ENCODE results near the gene MED7. TPM values are rescaled to one million over a fixed set of nuclear protein-coding genes. Genes with fewer than 3 reads are reported as not detected.

The MED7 gene
- total and polyA plus RNA-seq, 7 donors, result 9.7 to 19.2 (median 14.9) TPM

DNA sequence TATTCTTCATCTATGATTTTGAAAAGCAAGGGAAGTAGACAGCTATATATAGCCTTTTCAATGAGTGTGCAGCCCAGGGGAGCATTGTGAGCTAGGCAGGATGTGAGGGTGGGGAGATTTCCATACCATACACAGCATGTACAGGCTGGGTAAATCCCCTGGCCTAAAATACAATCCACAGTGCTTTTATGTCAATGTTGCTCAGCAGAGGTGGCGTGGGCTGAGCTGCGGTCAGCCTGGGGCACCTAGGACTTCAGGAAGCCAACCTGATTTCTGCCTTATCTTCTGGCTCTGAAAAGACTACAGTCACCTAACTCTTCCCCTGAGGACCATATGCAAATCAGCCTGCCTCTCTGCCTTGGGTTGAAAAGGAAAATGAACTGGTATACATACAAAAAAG lies 29.7 kb upstream of the MED7 start:
- H3K27me3 ChIP-seq, result no peaks in the 10 kb centered on the region
- no peak for TF ChIP-seq EP300 (IDR thresholded peaks at IDR 0.05)
- TF ChIP-seq, protein P1, sequence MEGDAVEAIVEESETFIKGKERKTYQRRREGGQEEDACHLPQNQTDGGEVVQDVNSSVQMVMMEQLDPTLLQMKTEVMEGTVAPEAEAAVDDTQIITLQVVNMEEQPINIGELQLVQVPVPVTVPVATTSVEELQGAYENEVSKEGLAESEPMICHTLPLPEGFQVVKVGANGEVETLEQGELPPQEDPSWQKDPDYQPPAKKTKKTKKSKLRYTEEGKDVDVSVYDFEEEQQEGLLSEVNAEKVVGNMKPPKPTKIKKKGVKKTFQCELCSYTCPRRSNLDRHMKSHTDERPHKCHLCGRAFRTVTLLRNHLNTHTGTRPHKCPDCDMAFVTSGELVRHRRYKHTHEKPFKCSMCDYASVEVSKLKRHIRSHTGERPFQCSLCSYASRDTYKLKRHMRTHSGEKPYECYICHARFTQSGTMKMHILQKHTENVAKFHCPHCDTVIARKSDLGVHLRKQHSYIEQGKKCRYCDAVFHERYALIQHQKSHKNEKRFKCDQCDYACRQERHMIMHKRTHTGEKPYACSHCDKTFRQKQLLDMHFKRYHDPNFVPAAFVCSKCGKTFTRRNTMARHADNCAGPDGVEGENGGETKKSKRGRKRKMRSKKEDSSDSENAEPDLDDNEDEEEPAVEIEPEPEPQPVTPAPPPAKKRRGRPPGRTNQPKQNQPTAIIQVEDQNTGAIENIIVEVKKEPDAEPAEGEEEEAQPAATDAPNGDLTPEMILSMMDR (IDR thresholded peaks at IDR 0.05), result no peak
- no peak for TF ChIP-seq POLR2AphosphoS5 (IDR thresholded peaks at IDR 0.05)
- TF ChIP-seq POLR2A (IDR thresholded peaks at IDR 0.05), result no peak
- 42 to 77% methylated on average over 2 of the region's 2 CpGs for WGBS, 2 donors

DNA sequence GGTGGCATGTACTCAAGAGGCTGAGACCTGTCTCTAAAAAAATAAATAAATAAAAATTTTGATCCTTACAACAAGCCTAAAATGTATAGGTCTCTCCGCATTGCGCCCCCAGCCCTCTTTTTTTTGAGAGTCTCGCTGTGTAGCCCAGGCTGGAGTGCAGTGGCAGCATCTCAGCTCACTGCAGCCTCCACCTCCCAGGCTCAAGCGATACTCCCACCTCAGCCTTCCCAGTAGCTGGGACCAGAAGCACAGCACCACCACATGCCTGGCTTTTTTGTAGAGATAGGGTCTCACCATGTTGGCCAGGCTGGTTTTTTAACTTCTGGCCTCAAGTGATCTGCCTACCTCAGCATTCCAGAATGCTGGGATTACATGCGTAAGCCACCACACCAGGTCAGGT lies 25.6 kb upstream of the MED7 start:
- 95 to 96% methylated on average over 5 of the region's 5 CpGs for WGBS, 2 donors
- Histone ChIP-seq H3K4me3 (no peak overlapping the region), H3K4me1 (no peaks in the 10 kb centered on the region), H3K36me3 (no peaks in the 10 kb centered on the region), H3K9me3 (peaks cover 0 to 2% (median 0%) of the 10 kb centered on the region in 4 donors), H3K27ac (no peak overlapping the region), H3K27me3 (no peaks in the 10 kb centered on the region)
- no peak for TF ChIP-seq POLR2AphosphoS5 (IDR thresholded peaks at IDR 0.05)
- no peak for TF ChIP-seq EP300 (IDR thresholded peaks at IDR 0.05)
- TF ChIP-seq POLR2A (IDR thresholded peaks at IDR 0.05), result no peak
- TF ChIP-seq, protein P1 (IDR thresholded peaks at IDR 0.05), result no peak
- intact Hi-C loops (cut with DNase I), result no loop called here
- no peak for DNase-seq

More for the DNA sequence above, 29.7 kb upstream of the MED7 start:
- DNase-seq, result no peak
- no peak overlapping the region for H3K27ac ChIP-seq
- no peak overlapping the region for H3K4me3 ChIP-seq
- intact Hi-C loops (cut with DNase I), result no loop called here
- no peaks in the 10 kb centered on the region for H3K36me3 ChIP-seq
- H3K4me1 ChIP-seq, result no peaks in the 10 kb centered on the region
- peaks cover 0 to 2% (median 0%) of the 10 kb centered on the region in 4 donors for H3K9me3 ChIP-seq

DNA sequence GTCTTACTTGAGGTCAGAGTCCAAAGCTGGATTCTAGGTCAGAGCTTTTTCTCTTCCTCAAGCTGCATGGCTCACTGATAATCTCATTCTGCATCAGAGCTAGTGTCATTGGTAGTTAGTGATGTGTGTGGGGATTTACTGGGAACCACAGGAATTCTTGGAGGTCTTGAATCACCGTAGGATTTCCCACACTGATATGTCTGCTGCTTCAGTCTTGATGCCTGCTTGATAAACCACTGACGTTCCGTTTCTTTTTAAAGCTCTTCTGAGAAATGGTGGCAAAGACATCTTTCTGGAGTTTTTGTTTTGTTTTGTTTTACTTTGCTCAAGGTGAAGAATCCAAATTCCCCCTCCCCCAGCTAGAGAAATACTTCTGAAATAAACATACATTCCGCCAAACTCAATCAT lies 24.6 kb upstream of the MED7 start:
- Histone ChIP-seq H3K4me1 (no peaks in the 10 kb centered on the region), H3K36me3 (no peaks in the 10 kb centered on the region), H3K27ac (no peak overlapping the region), H3K4me3 (no peak overlapping the region), H3K27me3 (no peaks in the 10 kb centered on the region), H3K9me3 (peaks cover 0 to 2% (median 0%) of the 10 kb centered on the region in 4 donors)
- DNase-seq, result no peak
- intact Hi-C loops (cut with DNase I), result no loop called here
- TF ChIP-seq, protein P1 (IDR thresholded peaks at IDR 0.05), result no peak
- TF ChIP-seq POLR2AphosphoS5 (IDR thresholded peaks at IDR 0.05) (no peak), EP300 (IDR thresholded peaks at IDR 0.05) (no peak), POLR2A (IDR thresholded peaks at IDR 0.05) (no peak)
- 50 to 71% methylated on average over 4 of the region's 4 CpGs for WGBS, 2 donors

DNA sequence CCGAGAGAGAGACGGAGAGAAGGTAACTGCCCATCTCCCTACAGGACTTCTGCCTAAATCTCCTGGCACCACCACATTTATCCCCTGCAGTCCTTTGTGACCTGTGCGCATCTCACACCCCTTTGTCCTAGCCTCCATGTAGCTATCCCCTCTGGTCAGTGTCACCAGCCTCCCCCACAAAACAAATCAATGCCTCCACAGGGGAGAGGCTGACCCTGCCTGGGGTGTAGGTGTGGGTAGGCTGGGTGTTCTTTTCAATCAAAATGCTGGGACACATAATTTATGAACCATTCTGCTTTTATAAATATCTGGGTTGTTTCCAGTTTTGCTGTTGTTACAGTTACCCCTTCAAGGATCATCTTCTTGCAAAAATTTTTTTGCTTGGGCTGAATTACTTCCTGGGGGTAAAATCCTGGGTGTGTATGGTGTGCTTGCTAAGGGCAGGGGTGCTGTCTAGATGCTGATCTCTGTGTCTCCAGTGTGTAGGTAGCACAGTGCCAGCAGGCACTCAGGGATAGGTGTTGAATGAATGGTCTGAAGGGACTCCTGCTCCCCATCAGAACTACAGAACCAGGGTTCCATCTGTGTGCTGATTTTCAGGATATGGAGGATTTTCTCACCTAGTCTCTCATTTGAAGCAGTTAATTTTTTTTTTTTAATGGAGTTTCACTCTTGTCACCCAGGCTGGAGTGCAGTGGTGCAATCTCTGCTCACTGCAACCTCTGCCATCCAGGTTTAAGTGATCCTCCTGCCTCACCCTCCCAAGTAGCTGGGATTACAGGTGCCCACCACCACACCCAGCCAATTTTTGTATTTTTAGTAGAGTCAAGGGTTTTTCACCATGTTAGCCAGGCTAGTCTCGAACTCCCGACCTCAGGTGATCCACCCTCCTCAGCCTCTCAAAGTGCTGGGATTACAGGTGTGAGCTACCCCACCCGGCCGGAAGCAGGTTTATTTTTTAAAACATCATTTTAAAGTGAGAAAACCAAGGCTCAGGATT lies 23.8 kb upstream of the MED7 start, which contains the start of gene GARIN3:
Gene GARIN3, minus strand, starts transcription at position 51 of the 1,000 bp plus-strand sequence. CDS start 96 bp downstream, outside the sequence.
- intact Hi-C loops (cut with DNase I), result no loop called here
- H3K4me1 ChIP-seq, result no peaks in the 10 kb centered on the region
- H3K36me3 ChIP-seq, result no peaks in the 10 kb centered on the region
- WGBS, 2 donors, result 60 to 88% methylated on average over 7 of the region's 7 CpGs
- DNase-seq, result no peak
- TF ChIP-seq, protein P1 (IDR thresholded peaks at IDR 0.05), result no peak
- TF ChIP-seq POLR2A (IDR thresholded peaks at IDR 0.05), result no peak
- H3K27me3 ChIP-seq, result no peaks in the 10 kb centered on the region
- no peak within 1 kb of the TSS for H3K4me3 ChIP-seq
- H3K9me3 ChIP-seq, result peaks cover 0 to 2% (median 0%) of the 10 kb centered on the region in 4 donors
- H3K27ac ChIP-seq, result no peak within 1 kb of the TSS

Measured in sigmoid colon (tissue), 7 donors.